Endodermal cell (in vitro differentiated cells): Measurements from ENCODE around the gene SNX9. TPM values are rescaled to one million over a fixed set of nuclear protein-coding genes. Genes with fewer than 3 reads are reported as not detected.

Source experiments
- DNase-seq: peaks from one replicate; pipeline ENCODE4 v3.0.0-alpha.2; 2017
- H3K27ac ChIP-seq: 2 replicates; pipeline ENCODE4 v1.5.1; 2013; ENCODE audit warnings: mild to moderate bottlenecking, low read depth, low read length, moderate library complexity
- H3K27me3 ChIP-seq: 2 replicates; pipeline ENCODE4 v1.6.1; 2013; ENCODE audit warnings: mild to moderate bottlenecking, low read length, moderate library complexity; ENCODE audit not compliant: insufficient read depth, control insufficient read depth, poor library complexity, severe bottlenecking
- H3K36me3 ChIP-seq: 2 replicates; pipeline ENCODE4 v1.7.0; 2013; ENCODE audit warnings: mild to moderate bottlenecking, low read length, moderate library complexity; ENCODE audit not compliant: control insufficient read depth, insufficient read depth
- H3K4me1 ChIP-seq: one replicate; pipeline ENCODE4 v1.7.0; 2013; ENCODE audit warnings: low read length; ENCODE audit not compliant: control insufficient read depth, insufficient read depth
- H3K4me3 ChIP-seq: 2 replicates; pipeline ENCODE4 v1.5.1; 2013; ENCODE audit warnings: mild to moderate bottlenecking, low read length, moderate library complexity
- H3K9ac ChIP-seq: 2 replicates; pipeline ENCODE4 v1.6.1; 2013; ENCODE audit warnings: mild to moderate bottlenecking, low read length, moderate library complexity; ENCODE audit not compliant: poor library complexity, severe bottlenecking; ENCODE audit errors: extremely low read depth
- H3K9me3 ChIP-seq: 2 replicates; pipeline ENCODE4 v1.6.1; 2013; ENCODE audit warnings: mild to moderate bottlenecking, low read length, moderate library complexity; ENCODE audit not compliant: control insufficient read depth
- H3K27ac Mint-ChIP-seq: 2 replicates; pipeline ENCODE4 v1.8.0; 2020; ENCODE audit warnings: mixed read lengths
- H3K27me3 Mint-ChIP-seq: 2 replicates; pipeline ENCODE4 v1.8.0; 2021; ENCODE audit warnings: mild to moderate bottlenecking, mixed read lengths; ENCODE audit not compliant: insufficient read depth
- H3K36me3 Mint-ChIP-seq: 2 replicates; pipeline ENCODE4 v1.8.0; 2020; ENCODE audit warnings: low read depth, mixed read lengths
- H3K4me1 Mint-ChIP-seq: 2 replicates; pipeline ENCODE4 v1.8.0; 2020; ENCODE audit warnings: mixed read lengths
- H3K4me3 Mint-ChIP-seq: 2 replicates; pipeline ENCODE4 v1.8.0; 2020; ENCODE audit warnings: mild to moderate bottlenecking, moderate library complexity, mixed read lengths
- H3K9me3 Mint-ChIP-seq: 2 replicates; pipeline ENCODE4 v1.8.0; 2020; ENCODE audit warnings: mild to moderate bottlenecking, mixed read lengths
- CTCF ChIP-seq: fragments of 200-600 bp; sonication (generic); conservative IDR thresholded peaks from 2 replicates; pipeline ENCODE4 v1.5.0; 2021; ENCODE audit warnings: antibody characterized with exemption, mild to moderate bottlenecking
- WGBS, 2 experiments: methylation state at CpG; one replicate each; pipeline versions ENCODE4 v1.1.5 to v1.1.7; 2013; ENCODE audit warnings: missing lambda C conversion rate in 2 of 2, mixed read lengths in 1 of 2; ENCODE audit not compliant: insufficient coverage in 1 of 2, insufficient read length in 1 of 2; 5-methylcytosine and 5-hydroxymethylcytosine counted together
- total RNA-seq, 2 donors: library from RNA; stranded (reverse); fragmentation: NEBNext Ultra II Directional in 1 of 2; extraction: Animal tissue kit (Norgen Biotek cat#: 25700) in 1 of 2; gene quantifications; 2 replicates in 1 of 2; 3 replicates in 1 of 2; pipeline ENCODE4 v1.2.1, GENCODE V29; 2021

SNX9 gene
- total RNA-seq, 2 donors from 2014 or later: 30.6 to 33.0 TPM

- no peak overlapping the region for H3K4me3 Mint-ChIP-seq
- 92 to 95% methylated on average over 8 to 11 of the region's 11 CpGs for WGBS, 2 experiments
- no peak overlapping the region for H3K27ac Mint-ChIP-seq
Observed at GRCh38 chr6:157991067-157991432, 168.0 kb downstream of the SNX9 start.

DNA sequence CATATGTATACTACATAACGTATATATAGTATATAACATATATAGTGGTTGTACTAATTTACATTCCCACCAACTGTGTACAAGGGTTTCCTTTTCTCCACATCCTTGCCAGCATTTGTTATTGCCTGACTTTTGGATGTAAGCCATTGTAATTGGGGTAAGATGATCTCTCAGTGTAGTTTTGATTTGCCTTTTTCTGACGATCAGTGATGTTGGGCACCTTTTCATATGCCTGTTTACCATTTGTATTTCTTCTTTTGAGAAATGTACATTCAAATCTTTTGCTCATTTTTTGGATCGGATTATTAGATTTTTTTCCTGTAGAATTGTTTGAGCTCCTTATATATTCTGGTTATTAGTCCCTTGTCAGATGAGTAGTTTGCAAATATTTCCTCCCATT is 170.0 kb downstream of the SNX9 start:
- TF ChIP-seq CTCF: no peak
- H3K27ac ChIP-seq: no peak overlapping the region
- H3K9me3 ChIP-seq: no peaks in the 10 kb centered on the region
- peaks cover 28% of the 10 kb centered on the region for H3K4me1 Mint-ChIP-seq
- no peak overlapping the region for H3K27ac Mint-ChIP-seq
- H3K9me3 Mint-ChIP-seq: peaks cover 3% of the 10 kb centered on the region
- H3K4me1 ChIP-seq: no peaks in the 10 kb centered on the region
- H3K36me3 Mint-ChIP-seq: no peaks in the 10 kb centered on the region
- no peaks in the 10 kb centered on the region for H3K27me3 ChIP-seq
- H3K36me3 ChIP-seq: no peaks in the 10 kb centered on the region
- no peak overlapping the region for H3K9ac ChIP-seq
- no peak for DNase-seq
- no peaks in the 10 kb centered on the region for H3K27me3 Mint-ChIP-seq
- H3K4me3 Mint-ChIP-seq: no peak overlapping the region
- no peak overlapping the region for H3K4me3 ChIP-seq
- WGBS, 2 experiments: 100% methylated on average over 2 of the region's 3 CpGs

More at GRCh38 chr6:157991067-157991432, 168.0 kb downstream of the SNX9 start:
- Histone ChIP-seq H3K27ac (no peak overlapping the region), H3K9me3 (no peaks in the 10 kb centered on the region), H3K4me1 (peaks cover 2% of the 10 kb centered on the region), H3K9ac (no peak overlapping the region), H3K36me3 (no peaks in the 10 kb centered on the region), H3K27me3 (no peaks in the 10 kb centered on the region), H3K4me3 (no peak overlapping the region)
- no peak for TF ChIP-seq CTCF
- peaks cover 3% of the 10 kb centered on the region for H3K9me3 Mint-ChIP-seq
- DNase-seq: no peak
- H3K4me1 Mint-ChIP-seq: peaks cover 23% of the 10 kb centered on the region
- no peaks in the 10 kb centered on the region for H3K36me3 Mint-ChIP-seq
- no peaks in the 10 kb centered on the region for H3K27me3 Mint-ChIP-seq

DNA sequence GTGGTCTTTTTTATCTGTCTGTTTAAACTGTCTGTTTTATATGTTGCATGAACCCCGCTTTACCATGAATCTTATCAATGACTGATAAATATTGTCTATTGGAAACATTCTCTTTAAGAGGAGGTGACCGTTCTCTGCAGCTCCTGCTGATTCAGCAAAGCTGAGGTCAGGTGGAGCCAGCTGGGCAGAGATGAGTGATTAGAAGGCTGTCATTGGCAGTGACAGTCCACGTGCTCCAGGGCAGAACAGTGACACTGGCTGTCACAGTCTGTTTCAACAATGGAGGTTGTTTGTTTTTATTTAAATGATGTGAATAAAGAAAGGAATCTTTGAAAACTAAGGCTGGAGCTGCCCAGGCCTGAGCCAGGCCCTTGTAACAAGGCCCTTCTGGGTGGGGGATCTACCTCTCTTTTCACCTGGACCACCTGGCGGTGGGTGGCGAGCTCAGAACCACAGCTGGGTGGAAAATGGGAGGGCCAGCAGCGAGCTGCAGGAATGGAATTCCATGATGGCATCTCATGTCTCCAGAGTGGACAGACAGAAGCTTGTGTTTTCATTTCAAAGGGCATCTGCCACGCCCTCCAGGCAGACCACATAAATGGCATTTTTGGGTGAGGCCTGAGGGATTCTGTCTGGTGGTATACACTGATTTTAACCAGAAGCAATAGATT is 171.2 kb downstream of the SNX9 start:
- H3K27ac Mint-ChIP-seq: no peak overlapping the region
- Histone ChIP-seq H3K9ac (no peak overlapping the region), H3K36me3 (no peaks in the 10 kb centered on the region), H3K9me3 (no peaks in the 10 kb centered on the region), H3K4me3 (no peak overlapping the region), H3K4me1 (no peaks in the 10 kb centered on the region), H3K27ac (no peak overlapping the region), H3K27me3 (no peaks in the 10 kb centered on the region)
- H3K36me3 Mint-ChIP-seq: no peaks in the 10 kb centered on the region
- H3K27me3 Mint-ChIP-seq: no peaks in the 10 kb centered on the region
- H3K4me3 Mint-ChIP-seq: no peak overlapping the region
- WGBS, 2 experiments: 89 to 91% methylated on average over 6 to 7 of the region's 7 CpGs
- peaks cover 3% of the 10 kb centered on the region for H3K9me3 Mint-ChIP-seq
- peaks cover 27% of the 10 kb centered on the region for H3K4me1 Mint-ChIP-seq
- DNase-seq: no peak
- no peak for TF ChIP-seq CTCF

Other genes starting within 250 kb of the SNX9 start
- gene SYNJ2, start 158.6 kb downstream of the SNX9 start, total RNA-seq: 10 to 100 TPM; 21.2 to 32.8 TPM